ENCODE measurements around the gene CACNB1.

Gene CACNB1

DNA sequence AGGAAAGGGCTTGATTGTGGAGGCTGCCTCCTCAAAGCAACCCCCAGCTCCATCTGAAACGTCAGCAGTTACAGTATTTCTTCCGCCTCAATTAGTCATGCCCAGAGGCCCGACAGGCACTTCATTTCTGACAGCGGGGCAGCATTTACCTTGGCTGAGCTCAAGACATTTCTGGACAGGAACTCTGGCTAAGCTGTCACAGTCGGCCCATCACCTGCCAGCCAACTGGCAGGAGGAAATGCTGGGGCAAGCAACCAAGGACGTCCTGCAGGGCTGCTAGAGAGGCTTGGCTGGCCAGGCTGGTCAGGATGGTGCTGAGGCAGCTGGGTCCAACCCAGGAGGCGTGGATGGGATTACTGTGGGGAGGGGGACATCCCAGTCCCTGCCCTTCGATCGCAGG lies 73.8 kb downstream of the CACNB1 start:
- Mint-ChIP-seq H3K27ac (no peak overlapping the region), H3K4me1 (ENCODE audit: low read depth in 2 of 2) (peaks cover 1 to 11% of the 10 kb centered on the region in 2 donors), H3K4me3 (no peak overlapping the region), H3K27me3 (no peaks in the 10 kb centered on the region), H3K9me3 (no peaks in the 10 kb centered on the region), H3K36me3 (ENCODE audit: insufficient read depth) (peaks cover 2% of the 10 kb centered on the region)
- DNase-seq (no peak), ATAC-seq (replicated peaks) (no peak)
